ENCODE data around the gene JKAMP. TPM values are rescaled to one million over a fixed set of nuclear protein-coding genes. Genes with fewer than 3 reads are reported as not detected.
"Not testable (repeated sequence)": the region's sequence is repeated elsewhere in the genome, so short reads cannot be mapped to it uniquely, and the experiment has no call there.

JKAMP gene, protein sequence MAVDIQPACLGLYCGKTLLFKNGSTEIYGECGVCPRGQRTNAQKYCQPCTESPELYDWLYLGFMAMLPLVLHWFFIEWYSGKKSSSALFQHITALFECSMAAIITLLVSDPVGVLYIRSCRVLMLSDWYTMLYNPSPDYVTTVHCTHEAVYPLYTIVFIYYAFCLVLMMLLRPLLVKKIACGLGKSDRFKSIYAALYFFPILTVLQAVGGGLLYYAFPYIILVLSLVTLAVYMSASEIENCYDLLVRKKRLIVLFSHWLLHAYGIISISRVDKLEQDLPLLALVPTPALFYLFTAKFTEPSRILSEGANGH
- total RNA-seq (100 to 1,000 TPM in 1 of 2 donors, 10 to 100 TPM in 1; 84.6 to 121 TPM), polyA plus RNA-seq (ENCODE audit: insufficient read length in 2 of 2) (10 to 100 TPM; 66.1 to 76.8 TPM)
- long read RNA-seq, donor 1, transcript JKAMP-201 (7 exons, 1,726 nt), result major isoform, 20 of 39 reads
- long read RNA-seq, donor 1, transcript JKAMP-203 (7 exons, 1,636 nt), result minor isoform, 9 of 39 reads
- long read RNA-seq, donor 1, partial matches to known transcripts, result 0 of 39 reads
- long read RNA-seq, donor 1, other reads (novel, unspliced or antisense), result 0 of 39 reads
- long read RNA-seq, donor 2, transcript JKAMP-201 (7 exons, 1,726 nt), result major isoform, 6 of 8 reads
- long read RNA-seq, donor 2, partial matches to known transcripts, result 0 of 8 reads
- long read RNA-seq, donor 2, other reads (novel, unspliced or antisense), result 0 of 8 reads
- long read RNA-seq, donor 3, transcript JKAMP-201 (7 exons, 1,726 nt), result major isoform, 12 of 19 reads
- long read RNA-seq, donor 3, partial matches to known transcripts, result 0 of 19 reads
- long read RNA-seq, donor 3, other reads (novel, unspliced or antisense), result 0 of 19 reads
- long read RNA-seq, donor 4, transcript JKAMP-201 (7 exons, 1,726 nt), result major isoform, 17 of 40 reads
- long read RNA-seq, donor 4, transcript JKAMP-203 (7 exons, 1,636 nt), result minor isoform, 9 of 40 reads
- long read RNA-seq, donor 4, transcript JKAMP-207 (7 exons, 2,137 nt), result minor isoform, 6 of 40 reads
- long read RNA-seq, donor 4, partial matches to known transcripts, result 0 of 40 reads
- long read RNA-seq, donor 4, other reads (novel, unspliced or antisense), result 0 of 40 reads

DNA sequence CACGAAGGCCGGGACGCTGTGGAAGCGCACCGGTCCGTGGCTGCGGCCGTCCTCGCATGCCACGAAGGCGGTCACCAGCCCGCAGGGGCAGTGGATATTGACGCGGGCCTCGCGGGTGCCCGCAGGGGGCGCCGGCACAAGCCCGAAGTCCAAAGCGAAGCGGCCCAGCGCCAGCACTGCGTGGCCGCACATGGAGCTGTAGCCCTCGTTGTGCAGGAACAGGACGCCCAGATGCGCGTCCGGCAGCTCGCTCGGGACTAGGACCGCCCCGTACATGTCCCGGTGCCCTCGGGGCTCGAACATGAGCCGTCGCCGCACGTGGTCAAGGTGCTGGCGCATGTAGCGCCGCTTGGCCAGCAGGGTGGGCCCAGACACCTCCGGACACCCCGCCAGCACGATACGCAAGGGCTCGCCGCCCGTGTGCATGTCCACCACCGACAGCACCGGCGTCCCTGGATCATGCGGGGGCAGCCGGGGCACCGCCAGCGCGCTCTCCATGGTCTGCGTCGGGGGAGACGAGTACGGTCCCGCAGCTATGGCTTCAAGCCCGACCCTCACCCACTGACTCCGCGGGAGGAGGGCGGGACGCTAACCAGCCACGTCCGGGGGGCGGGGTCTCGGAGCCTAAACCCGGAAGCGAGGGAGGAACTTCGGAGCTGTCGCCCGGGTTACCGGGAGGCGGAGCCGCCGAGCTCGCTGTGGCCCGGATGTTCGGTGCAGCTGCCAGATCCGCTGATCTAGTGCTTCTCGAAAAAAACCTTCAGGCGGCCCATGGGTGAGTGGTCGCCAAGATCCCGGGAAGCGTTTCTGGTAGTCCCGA is at the start of gene JKAMP, which contains the start of gene L3HYPDH:
Gene JKAMP (plus strand): TSS at position 699 of the 820 bp plus-strand sequence. CDS start 73 bp downstream, at position 772.
Gene L3HYPDH (minus strand): TSS at position 590 of the 820 bp plus-strand sequence. CDS start 92 bp downstream, at position 498.
- under 1% methylated on average over 92 of the region's 92 CpGs for WGBS (ENCODE audit: insufficient coverage)
- H3K36me3 ChIP-seq (ENCODE audit: control insufficient read depth, insufficient read depth, low read length), result peaks cover 3% of the 10 kb centered on the region
- peak within 1 kb of the TSS; percentile 93 for H3K4me3 ChIP-seq (ENCODE audit: low read depth, low read length)

DNA sequence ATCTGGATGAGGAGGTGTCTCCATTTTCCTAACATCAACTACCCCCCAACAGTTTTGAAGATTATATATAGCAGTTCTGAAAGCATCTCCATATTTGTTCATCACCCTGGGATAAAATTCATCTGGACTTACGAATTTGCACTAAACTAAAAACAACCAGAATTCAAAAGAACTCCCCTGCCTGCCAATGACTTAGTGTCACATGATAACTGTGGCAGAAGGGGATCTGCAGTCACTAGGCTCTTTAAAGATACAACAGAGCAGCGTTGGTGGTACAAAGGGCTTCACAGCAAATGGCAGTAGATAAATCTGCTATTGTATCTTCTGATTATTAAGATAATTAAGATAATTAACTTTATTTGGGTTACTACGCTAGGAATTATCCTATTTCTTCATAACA is 49.2 kb upstream of the JKAMP start:
- no peaks in the 10 kb centered on the region for H3K27me3 ChIP-seq (ENCODE audit: control insufficient read depth, insufficient read depth, low read length)
- H3K36me3 ChIP-seq (ENCODE audit: control insufficient read depth, insufficient read depth, low read length), result no peaks in the 10 kb centered on the region
- no peak for DNase-seq (ENCODE audit: low read depth in 4 of 6, low spot score in 6 of 6)
- no peaks in the 10 kb centered on the region for H3K4me1 ChIP-seq (ENCODE audit: control insufficient read depth, insufficient read depth, low read length)
- H3K27ac ChIP-seq (ENCODE audit: low read depth, low read length), result no peak overlapping the region
- WGBS (ENCODE audit: insufficient coverage), result no CpG with 5 or more reads among the region's 3 CpGs
- no peaks in the 10 kb centered on the region for H3K9me3 ChIP-seq (ENCODE audit: control insufficient read depth, insufficient read depth, low read length)
- no peak overlapping the region for H3K4me3 ChIP-seq (ENCODE audit: low read depth, low read length)

More for the DNA sequence above, at the start of gene JKAMP, which contains the start of gene L3HYPDH:
- H3K27ac ChIP-seq (ENCODE audit: low read depth, low read length), result peak within 1 kb of the TSS; percentile 94
- H3K4me1 ChIP-seq (ENCODE audit: control insufficient read depth, insufficient read depth, low read length), result peaks cover 12% of the 10 kb centered on the region
- H3K9me3 ChIP-seq (ENCODE audit: control insufficient read depth, insufficient read depth, low read length), result no peaks in the 10 kb centered on the region
- no peaks in the 10 kb centered on the region for H3K27me3 ChIP-seq (ENCODE audit: control insufficient read depth, insufficient read depth, low read length)
- peak; percentile 89 to 99 (median 96) for DNase-seq (ENCODE audit: low read depth in 4 of 6, low spot score in 6 of 6)

DNA sequence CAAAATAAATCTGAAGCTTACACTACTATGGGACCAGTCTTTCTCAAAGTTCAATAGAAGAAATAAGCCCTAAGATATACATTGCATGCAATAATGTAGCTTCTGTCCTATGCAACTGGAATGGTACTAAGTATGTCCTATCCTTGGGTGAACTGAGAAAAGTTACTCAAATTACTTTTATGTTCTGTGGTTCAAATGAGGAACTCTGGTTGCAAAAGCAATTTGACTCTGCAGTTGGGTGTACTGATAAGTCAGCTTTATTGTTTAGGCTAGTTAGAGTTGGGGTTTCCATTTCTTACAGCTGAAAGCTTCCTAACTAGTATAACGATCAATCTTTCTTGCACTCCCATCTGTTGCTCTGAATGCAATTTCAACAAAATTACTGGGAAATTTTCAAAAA is 48.3 kb upstream of the JKAMP start:
- no peak overlapping the region for H3K27ac ChIP-seq (ENCODE audit: low read depth, low read length)
- H3K4me1 ChIP-seq (ENCODE audit: control insufficient read depth, insufficient read depth, low read length), result no peaks in the 10 kb centered on the region
- no peaks in the 10 kb centered on the region for H3K27me3 ChIP-seq (ENCODE audit: control insufficient read depth, insufficient read depth, low read length)
- no peak overlapping the region for H3K4me3 ChIP-seq (ENCODE audit: low read depth, low read length)
- WGBS (ENCODE audit: insufficient coverage), result no CpG with 5 or more reads among the region's 1 CpG
- H3K36me3 ChIP-seq (ENCODE audit: control insufficient read depth, insufficient read depth, low read length), result no peaks in the 10 kb centered on the region
- no peak for DNase-seq (ENCODE audit: low read depth in 4 of 6, low spot score in 6 of 6)
- H3K9me3 ChIP-seq (ENCODE audit: control insufficient read depth, insufficient read depth, low read length), result no peaks in the 10 kb centered on the region

DNA sequence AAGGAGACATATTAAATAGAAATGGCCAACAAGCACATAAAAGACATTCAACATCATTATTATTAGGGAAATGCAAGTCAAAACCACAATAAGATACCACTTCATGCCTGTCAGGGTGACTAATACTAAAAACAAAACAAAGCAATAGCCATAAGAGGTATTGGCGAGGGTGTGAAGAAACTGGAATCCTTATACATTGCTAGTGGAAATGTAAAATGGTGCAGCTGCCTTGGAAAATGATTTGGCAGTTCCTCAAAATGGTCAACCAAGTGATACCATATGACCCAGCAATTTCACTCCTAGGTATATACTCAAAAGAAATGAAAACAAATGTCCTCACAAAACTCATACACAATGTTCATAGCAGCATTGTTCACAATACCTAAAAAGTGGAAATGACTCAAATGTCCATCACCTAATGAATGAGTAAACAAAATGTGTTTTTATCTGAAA is 46.1 kb upstream of the JKAMP start:
- no peaks in the 10 kb centered on the region for H3K9me3 ChIP-seq (ENCODE audit: control insufficient read depth, insufficient read depth, low read length)
- no CpG with 5 or more reads among the region's 1 CpG for WGBS (ENCODE audit: insufficient coverage)
- no peak for DNase-seq (ENCODE audit: low read depth in 4 of 6, low spot score in 6 of 6)

DNA sequence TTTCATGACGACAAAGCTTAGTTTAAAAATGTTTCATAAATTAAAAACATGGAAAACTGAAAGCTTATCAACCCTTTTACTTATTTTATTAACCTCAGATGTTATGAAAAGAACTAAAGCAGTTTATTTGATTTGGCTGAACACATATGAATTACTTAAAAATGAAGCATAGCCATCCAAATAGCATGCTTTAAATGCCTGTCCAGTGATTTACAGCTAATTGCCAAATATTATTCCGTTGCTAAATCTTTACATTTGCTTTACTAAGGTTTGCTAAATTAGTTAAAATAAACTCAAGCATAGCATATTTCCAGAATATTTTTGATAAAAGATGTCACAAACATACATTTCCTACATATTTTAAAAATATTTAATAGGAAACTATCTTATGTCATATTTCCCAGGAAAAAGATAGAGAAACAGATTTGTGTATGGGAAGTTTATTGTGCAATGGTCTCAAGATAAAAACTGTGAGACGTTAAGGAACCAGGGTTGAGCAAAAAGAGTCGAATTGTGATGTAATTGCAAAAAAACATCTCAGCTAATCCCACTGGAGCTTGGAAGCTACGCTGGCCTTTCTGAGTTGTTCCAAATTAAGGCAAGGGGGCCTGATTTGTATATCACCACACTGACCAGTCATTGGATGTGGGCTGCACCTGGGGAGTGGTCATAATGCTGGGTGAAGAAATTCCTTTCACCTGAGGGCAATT is 44.9 kb upstream of the JKAMP start:
- no peaks in the 10 kb centered on the region for H3K36me3 ChIP-seq (ENCODE audit: control insufficient read depth, insufficient read depth, low read length)
- WGBS (ENCODE audit: insufficient coverage), result 73% methylated on average over 2 of the region's 5 CpGs
- DNase-seq (ENCODE audit: low read depth in 4 of 6, low spot score in 6 of 6), result no peak
- no peaks in the 10 kb centered on the region for H3K4me1 ChIP-seq (ENCODE audit: control insufficient read depth, insufficient read depth, low read length)
- H3K4me3 ChIP-seq (ENCODE audit: low read depth, low read length), result no peak overlapping the region
- no peaks in the 10 kb centered on the region for H3K9me3 ChIP-seq (ENCODE audit: control insufficient read depth, insufficient read depth, low read length)
- no peak overlapping the region for H3K27ac ChIP-seq (ENCODE audit: low read depth, low read length)
- H3K27me3 ChIP-seq (ENCODE audit: control insufficient read depth, insufficient read depth, low read length), result no peaks in the 10 kb centered on the region

More for the DNA sequence above, 46.1 kb upstream of the JKAMP start:
- H3K36me3 ChIP-seq (ENCODE audit: control insufficient read depth, insufficient read depth, low read length), result no peaks in the 10 kb centered on the region
- H3K4me3 ChIP-seq (ENCODE audit: low read depth, low read length), result no peak overlapping the region
- H3K4me1 ChIP-seq (ENCODE audit: control insufficient read depth, insufficient read depth, low read length), result no peaks in the 10 kb centered on the region
- H3K27ac ChIP-seq (ENCODE audit: low read depth, low read length), result no peak overlapping the region
- H3K27me3 ChIP-seq (ENCODE audit: control insufficient read depth, insufficient read depth, low read length), result no peaks in the 10 kb centered on the region

DNA sequence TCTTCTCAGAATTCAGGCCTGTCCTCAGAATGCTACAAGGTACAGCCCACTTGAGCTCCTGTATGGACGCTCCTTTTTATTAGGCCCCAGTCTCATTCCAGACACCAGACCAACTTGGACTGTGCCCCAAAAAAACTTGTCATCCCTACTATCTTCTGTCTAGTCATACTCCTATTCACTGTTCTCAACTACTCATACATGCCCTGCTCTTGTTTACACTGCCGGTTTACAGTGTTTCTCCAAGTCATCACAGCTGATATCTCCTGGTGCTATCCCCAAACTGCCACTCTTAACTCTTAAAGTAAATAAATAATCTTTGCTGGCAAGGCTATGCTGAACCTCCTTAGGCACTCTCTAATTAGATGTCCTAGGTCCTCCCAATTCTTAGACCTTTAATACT is 35.6 kb upstream of the JKAMP start:
- not testable (repeated sequence) for DNase-seq (ENCODE audit: low read depth in 4 of 6, low spot score in 6 of 6)
- 90% methylated on average over 2 of the region's 2 CpGs for WGBS (ENCODE audit: insufficient coverage)

DNA sequence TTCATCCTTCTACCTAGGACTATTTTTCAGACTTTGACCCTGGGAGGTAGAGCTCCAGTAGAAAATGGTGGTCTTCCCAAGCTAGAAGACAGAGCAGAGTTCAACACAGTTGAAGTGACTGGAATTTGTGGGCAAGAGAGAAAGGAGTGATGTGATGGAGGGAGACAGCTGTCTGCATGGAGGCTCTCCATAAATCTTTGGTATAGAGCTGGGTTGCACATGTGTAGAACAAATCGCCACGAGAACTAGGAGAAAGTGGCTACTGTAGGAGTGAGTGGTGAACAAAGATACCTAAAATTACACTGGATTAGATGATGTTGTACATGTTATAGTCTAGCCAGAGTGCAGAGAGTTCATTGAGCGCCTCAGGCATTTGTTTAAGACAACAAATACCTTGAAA is 33.6 kb upstream of the JKAMP start:
- H3K4me1 ChIP-seq (ENCODE audit: control insufficient read depth, insufficient read depth, low read length), result no peaks in the 10 kb centered on the region
- H3K27ac ChIP-seq (ENCODE audit: low read depth, low read length), result no peak overlapping the region
- no peaks in the 10 kb centered on the region for H3K36me3 ChIP-seq (ENCODE audit: control insufficient read depth, insufficient read depth, low read length)
- DNase-seq (ENCODE audit: low read depth in 4 of 6, low spot score in 6 of 6), result no peak
- 60% methylated on average over 1 of the region's 3 CpGs for WGBS (ENCODE audit: insufficient coverage)
- H3K4me3 ChIP-seq (ENCODE audit: low read depth, low read length), result no peak overlapping the region
- no peaks in the 10 kb centered on the region for H3K27me3 ChIP-seq (ENCODE audit: control insufficient read depth, insufficient read depth, low read length)
- H3K9me3 ChIP-seq (ENCODE audit: control insufficient read depth, insufficient read depth, low read length), result no peaks in the 10 kb centered on the region

More for the DNA sequence above, 35.6 kb upstream of the JKAMP start:
- H3K9me3 ChIP-seq (ENCODE audit: control insufficient read depth, insufficient read depth, low read length); H3K4me1 ChIP-seq (ENCODE audit: control insufficient read depth, insufficient read depth, low read length); H3K27ac ChIP-seq (ENCODE audit: low read depth, low read length); H3K27me3 ChIP-seq (ENCODE audit: control insufficient read depth, insufficient read depth, low read length); H3K4me3 ChIP-seq (ENCODE audit: low read depth, low read length); H3K36me3 ChIP-seq (ENCODE audit: control insufficient read depth, insufficient read depth, low read length): not testable (repeated sequence)

DNA sequence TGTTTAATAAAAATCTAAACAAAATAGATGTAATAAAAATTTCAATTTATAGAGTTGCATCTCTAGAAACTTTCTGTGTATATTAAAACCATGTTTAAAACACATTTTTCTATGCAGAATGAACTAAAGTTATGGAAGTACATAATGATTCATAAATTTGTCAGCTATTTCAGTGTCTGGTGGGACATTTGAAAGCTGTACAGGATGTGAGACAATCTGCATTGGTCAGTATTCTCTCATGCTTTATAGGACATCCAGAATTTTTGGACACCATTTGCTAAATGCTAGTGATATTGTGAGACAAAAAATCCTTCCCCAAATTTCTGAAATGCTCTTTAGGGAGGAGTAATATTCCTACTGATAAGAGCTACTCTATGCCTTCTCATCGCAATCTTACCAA is 32.5 kb upstream of the JKAMP start:
- Histone ChIP-seq H3K36me3 (ENCODE audit: control insufficient read depth, insufficient read depth, low read length) (no peaks in the 10 kb centered on the region), H3K4me3 (ENCODE audit: low read depth, low read length) (no peak overlapping the region), H3K4me1 (ENCODE audit: control insufficient read depth, insufficient read depth, low read length) (no peaks in the 10 kb centered on the region), H3K27me3 (ENCODE audit: control insufficient read depth, insufficient read depth, low read length) (no peaks in the 10 kb centered on the region), H3K9me3 (ENCODE audit: control insufficient read depth, insufficient read depth, low read length) (no peaks in the 10 kb centered on the region), H3K27ac (ENCODE audit: low read depth, low read length) (no peak overlapping the region)
- DNase-seq (ENCODE audit: low read depth in 4 of 6, low spot score in 6 of 6), result no peak
- WGBS (ENCODE audit: insufficient coverage), result no CpG with 5 or more reads among the region's 1 CpG
